CD4-positive, alpha-beta T cell treated with Interleukin-4 for 4 hours (primary cell): Measurements from ENCODE around the gene ABCA2.

Experiments used
- DNase-seq: peaks from one replicate; pipeline ENCODE4 v3.0.0-alpha.2; 2020

Gene ABCA2

GRCh38 chr9:137027369-137028262, at the start of gene ABCA2:
Gene ABCA2 (minus strand): TSS chr9:137028237. CDS start chr9:137028140, 97 bp downstream.
- DNase-seq = no peak

DNA sequence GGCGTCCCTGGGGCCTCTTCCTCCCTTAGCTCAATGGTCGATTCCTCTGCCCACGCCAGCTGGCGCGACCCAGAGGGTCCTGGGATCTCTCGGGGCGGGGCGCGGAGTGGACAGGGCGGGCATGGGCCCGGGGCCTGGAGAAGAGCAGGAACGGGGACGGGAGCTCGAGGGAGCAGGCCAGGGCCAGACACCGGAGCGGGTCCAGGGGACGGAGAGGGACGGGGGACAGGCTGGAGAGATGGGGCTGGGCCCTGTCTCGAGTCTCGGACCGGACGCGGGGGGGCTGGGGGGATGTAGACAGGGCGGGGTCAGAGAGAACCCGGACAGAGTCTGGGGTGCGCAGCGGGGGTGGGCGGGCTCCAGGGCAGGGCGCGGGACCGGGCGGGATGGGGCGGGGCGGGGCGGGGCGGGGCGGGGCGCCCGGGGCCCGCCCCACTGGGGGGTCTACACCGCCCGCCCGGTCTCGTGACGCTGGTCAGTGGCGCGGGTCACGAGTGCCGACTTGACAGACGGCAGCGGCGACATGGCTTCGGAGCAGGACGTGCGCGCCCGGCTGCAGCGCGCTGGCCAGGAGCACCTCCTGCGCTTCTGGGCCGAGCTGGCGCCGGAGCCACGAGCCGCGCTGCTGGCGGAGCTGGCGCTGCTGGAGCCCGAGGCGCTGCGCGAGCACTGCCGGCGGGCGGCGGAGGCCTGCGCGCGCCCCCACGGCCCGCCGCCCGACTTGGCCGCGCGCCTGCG, 49.1 kb upstream of the ABCA2 start, which contains the start of gene UAP1L1:
Gene UAP1L1, plus strand, starts transcription at position 508 of the 738 bp plus-strand sequence. Its CDS starts 16 bp downstream, at position 524.
- DNase-seq = peak; percentile 53

DNA sequence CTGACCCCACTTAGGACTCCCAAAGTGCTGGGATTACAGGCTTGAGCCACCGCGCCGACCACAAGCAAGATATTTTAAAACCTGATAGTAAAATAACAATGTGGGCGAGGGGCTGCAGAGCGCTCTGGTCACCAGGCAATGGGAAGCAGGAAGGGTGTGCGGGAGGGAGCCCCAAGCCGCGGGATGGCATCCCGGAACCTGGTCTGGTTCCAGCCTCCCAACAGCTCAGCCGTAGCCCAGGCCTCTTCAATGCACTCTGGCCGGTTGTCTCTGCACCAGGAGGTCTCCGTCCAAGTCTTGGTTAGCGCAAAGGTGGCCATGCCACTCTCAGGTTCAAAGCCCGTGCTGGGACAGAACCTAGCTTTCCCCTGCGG, 48.6 kb upstream of the ABCA2 start:
- no peak for DNase-seq

- DNase-seq = no peak
Observed at GRCh38 chr9:137075275-137075775, 47.3 kb upstream of the ABCA2 start.

GRCh38 chr9:137074657-137075274, 46.7 kb upstream of the ABCA2 start:
- no peak for DNase-seq

- DNase-seq = no peak
Observed at GRCh38 chr9:137073992-137074399, 46.0 kb upstream of the ABCA2 start.

- DNase-seq = no peak
Observed at GRCh38 chr9:137071282-137071681, 43.2 kb upstream of the ABCA2 start.

- no peak for DNase-seq
Observed at GRCh38 chr9:137070906-137071275, 42.9 kb upstream of the ABCA2 start.

DNA sequence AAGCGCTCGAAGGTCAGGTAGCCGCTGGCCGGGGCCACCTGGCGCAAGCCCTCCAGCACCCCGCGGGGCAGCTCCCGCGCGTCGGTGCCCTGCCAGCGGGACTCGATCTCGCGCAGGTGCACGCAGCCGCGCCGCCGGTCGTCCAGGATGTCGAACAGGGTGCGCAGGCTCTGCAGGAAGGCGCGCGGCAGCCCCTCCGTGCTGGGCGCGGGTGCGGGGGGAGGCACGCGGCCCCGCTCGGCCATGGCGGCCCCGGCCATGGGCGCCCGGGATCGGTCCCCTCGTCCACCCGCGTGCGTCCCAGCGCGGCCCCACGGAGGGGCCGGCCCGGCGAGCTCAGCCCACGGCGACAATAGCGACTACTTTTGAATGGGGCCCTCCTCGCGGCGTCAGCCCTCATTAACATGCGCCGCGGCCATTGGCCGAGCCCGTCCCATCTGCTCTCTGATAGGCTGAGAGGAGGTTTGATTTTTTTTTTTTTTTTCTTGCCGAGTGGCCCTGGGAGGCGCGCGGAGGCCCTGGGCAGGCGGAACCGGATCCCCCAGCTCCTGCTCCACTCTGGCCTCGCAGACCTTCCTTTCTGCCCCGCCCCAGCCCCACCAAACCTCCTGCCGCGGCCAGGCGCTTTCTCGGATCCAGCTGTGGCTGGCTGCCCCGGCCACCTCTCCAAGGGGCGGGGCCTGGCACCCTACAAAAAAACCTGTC, 42.3 kb upstream of the ABCA2 start, which contains the start of gene SAPCD2:
Gene SAPCD2, minus strand, starts transcription at position 357 of the 705 bp plus-strand sequence. Its CDS starts 97 bp downstream, at position 260.
- DNase-seq = peak; percentile 81

- DNase-seq = no peak
Observed at GRCh38 chr9:137069508-137070091, 41.6 kb upstream of the ABCA2 start.

GRCh38 chr9:137068539-137069507, 40.8 kb upstream of the ABCA2 start:
- no peak for DNase-seq

- DNase-seq = peak; percentile 87
Observed at GRCh38 chr9:137067860-137068538, 40.0 kb upstream of the ABCA2 start.

GRCh38 chr9:137066096-137066861, 38.2 kb upstream of the ABCA2 start:
- no peak for DNase-seq

DNA sequence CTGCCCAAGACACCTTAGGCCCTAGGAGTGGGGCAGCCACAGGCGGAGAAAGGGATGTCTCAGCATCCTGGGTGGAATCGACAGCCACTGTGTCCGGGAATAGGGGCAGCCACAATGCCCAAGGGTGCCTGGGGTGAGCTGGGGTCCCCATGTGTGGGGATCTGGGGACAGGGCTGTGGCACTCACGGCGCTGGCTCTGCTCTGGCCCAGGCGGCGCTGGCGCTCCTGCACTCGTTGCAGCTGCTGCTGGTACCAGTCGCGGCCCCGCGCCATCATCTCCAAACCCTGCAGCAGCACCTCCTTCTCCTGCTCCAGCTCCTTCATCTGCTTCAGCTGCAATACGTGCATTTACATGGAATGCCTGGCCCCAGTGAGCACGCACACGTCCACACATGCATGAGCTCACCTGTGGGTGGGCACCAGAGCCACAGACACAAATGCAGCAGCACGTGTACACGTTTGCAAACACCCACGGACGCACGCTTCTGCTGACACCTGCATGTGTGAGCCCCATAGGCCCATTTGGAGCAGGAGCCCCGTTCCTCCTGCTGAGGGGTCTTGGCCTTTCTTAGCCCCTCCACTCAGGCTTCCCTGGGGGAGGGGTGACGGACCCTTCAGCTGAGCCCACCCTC, 37.4 kb upstream of the ABCA2 start:
- DNase-seq = no peak

GRCh38 chr9:137064880-137065164, 36.8 kb upstream of the ABCA2 start:
- no peak for DNase-seq

DNA sequence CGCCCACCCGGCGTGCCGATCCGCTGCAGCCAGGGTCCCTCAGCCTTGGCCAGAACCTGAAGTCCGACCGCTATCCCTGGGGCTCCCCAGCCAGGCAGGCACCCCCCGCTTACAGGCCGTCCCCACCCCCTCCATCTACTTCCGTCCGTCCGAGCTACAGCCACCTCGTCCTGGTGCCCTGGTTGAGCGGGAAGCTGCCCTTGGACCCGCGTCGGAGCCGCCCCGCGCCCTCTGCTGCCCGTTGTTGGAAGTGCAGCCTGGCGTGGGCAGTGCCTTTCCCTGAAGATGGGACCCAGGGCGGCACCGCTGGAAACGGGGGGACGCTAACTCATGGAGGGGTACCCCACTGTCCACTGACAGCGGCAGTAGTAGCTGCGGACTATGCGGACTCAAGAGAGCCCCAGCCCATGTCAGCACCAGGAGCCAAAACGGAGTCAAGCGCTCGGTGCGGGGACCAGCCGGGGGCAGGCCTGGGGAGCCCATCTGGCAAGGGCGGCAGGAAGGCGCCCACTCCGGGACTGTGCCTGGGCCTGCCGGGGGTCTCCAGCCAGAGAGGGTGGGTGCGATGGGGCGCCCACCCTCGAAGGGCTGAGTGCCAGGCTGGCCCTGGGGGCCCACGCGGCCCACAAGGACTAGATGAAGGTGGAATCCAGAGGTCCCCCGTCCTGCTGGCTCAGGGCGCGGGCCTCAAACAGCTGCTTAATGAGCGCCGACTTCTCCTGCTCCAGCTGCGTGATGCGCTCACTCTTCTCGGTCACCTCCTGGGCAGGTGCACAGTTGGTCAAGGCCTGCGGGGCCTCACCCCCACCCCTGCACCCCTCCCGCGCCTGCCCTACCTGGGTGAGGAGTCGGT, 36.2 kb upstream of the ABCA2 start:
- peak; percentile 45 for DNase-seq

- DNase-seq = no peak
Observed at GRCh38 chr9:137063311-137064026, 35.4 kb upstream of the ABCA2 start.
